Uterus (tissue), 4 donors: Measurements from ENCODE around the gene FAM229B. TPM values are rescaled to one million over a fixed set of nuclear protein-coding genes. Genes with fewer than 3 reads are reported as not detected.

Experiments used
- DNase-seq, 2 donors: peaks; one replicate each; pipeline ENCODE4 v3.0.0-alpha.2; 2019 to 2020
- H3K27ac ChIP-seq, 2 donors: fragments of 200-600 bp; sonication (generic); 1 replicate in 1 of 2; 2 replicates in 1 of 2; pipeline ENCODE4 v1.5.1; 2016 to 2018
- H3K27me3 ChIP-seq, 2 donors: fragments of 200-600 bp; sonication (generic); one replicate each; pipeline ENCODE4 v1.5.1; 2018 to 2019; ENCODE audit warnings: control low read depth in 1 of 2
- H3K36me3 ChIP-seq, 2 donors: fragments of 200-600 bp; sonication (generic); one replicate each; pipeline ENCODE4 v1.5.1; 2019; ENCODE audit warnings: control low read depth in 1 of 2
- H3K4me1 ChIP-seq, 2 donors: fragments of 200-600 bp; sonication (generic); one replicate each; pipeline ENCODE4 v1.5.1; 2018 to 2019; ENCODE audit warnings: control low read depth in 1 of 2
- H3K4me3 ChIP-seq, 2 donors: fragments of 200-600 bp; sonication (generic); 1 replicate in 1 of 2; 2 replicates in 1 of 2; pipeline ENCODE4 v1.5.1; 2018 to 2019; ENCODE audit warnings: mild to moderate bottlenecking in 1 of 2
- H3K9me3 ChIP-seq, 2 donors: fragments of 200-600 bp; sonication (generic); one replicate each; pipeline ENCODE4 v1.5.1; 2019; ENCODE audit warnings: control low read depth in 1 of 2
- POLR2A ChIP-seq, 2 donors: fragments of 450-650 bp; IDR thresholded peaks; one replicate each; pipeline ENCODE4 v1.6.1; 2016; ENCODE audit warnings: antibody characterized with exemption in 2 of 2, mild to moderate bottlenecking in 1 of 2, moderate library complexity in 1 of 2
- intact Hi-C: fragments of 100-400 bp; cut with DNase I; formaldehyde crosslinking; loops from one replicate; pipeline ENCODE4 v1.15.1; 2023; ENCODE audit warnings: low total_unique reads
- total RNA-seq, 4 donors: library from RNA; depleted of rRNA in 3 of 4; stranded (reverse); fragments of >200 nt in 3 of 4; gene quantifications; one replicate each; pipeline versions ENCODE4 v1.1.0 to v1.2.4, GENCODE V29; 2014 to 2023
- TF ChIP-seq, protein P1 (sequence below), 4 experiments: fragments of 200-600 bp in 2 of 4; fragments of 450-650 bp in 2 of 4; sonication (generic) in 2 of 4; IDR thresholded peaks; one replicate each; pipeline ENCODE4 v1.5.1; 2016 to 2019; ENCODE audit warnings: antibody characterized with exemption in 4 of 4, mild to moderate bottlenecking in 2 of 4, moderate library complexity in 1 of 4
- donor health status: DM: yes; HTN: yes; CAD: no.

The FAM229B gene
- total RNA-seq, 4 donors from 2014 or later, result 7.2 to 47.6 (median 34.4) TPM

DNA sequence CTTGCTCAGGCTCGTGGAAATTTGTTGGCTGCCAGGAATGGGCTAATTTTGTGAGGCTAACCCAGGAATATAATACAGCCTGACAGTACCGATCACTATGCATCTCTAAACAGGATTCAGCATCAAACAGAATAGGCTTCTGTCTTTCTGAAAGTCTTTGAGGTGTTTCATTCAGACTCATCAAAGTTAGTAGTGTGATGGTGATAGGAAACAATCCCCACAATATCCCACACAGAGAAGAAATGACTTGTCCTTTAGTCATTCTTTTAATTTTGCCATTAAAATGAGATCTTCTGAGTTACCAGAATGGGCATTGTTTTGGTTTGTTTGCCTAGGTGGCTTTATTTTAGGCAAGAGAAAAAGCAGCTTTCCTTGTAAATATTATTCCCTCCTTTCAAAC is 54.3 kb downstream of the FAM229B start:
- no peaks in the 10 kb centered on the region for H3K9me3 ChIP-seq
- H3K27ac ChIP-seq, result peak overlapping the region in 1 of 2 donors; percentile 95
- no peak for TF ChIP-seq POLR2A (IDR thresholded peaks at IDR 0.05)
- TF ChIP-seq, protein P1, sequence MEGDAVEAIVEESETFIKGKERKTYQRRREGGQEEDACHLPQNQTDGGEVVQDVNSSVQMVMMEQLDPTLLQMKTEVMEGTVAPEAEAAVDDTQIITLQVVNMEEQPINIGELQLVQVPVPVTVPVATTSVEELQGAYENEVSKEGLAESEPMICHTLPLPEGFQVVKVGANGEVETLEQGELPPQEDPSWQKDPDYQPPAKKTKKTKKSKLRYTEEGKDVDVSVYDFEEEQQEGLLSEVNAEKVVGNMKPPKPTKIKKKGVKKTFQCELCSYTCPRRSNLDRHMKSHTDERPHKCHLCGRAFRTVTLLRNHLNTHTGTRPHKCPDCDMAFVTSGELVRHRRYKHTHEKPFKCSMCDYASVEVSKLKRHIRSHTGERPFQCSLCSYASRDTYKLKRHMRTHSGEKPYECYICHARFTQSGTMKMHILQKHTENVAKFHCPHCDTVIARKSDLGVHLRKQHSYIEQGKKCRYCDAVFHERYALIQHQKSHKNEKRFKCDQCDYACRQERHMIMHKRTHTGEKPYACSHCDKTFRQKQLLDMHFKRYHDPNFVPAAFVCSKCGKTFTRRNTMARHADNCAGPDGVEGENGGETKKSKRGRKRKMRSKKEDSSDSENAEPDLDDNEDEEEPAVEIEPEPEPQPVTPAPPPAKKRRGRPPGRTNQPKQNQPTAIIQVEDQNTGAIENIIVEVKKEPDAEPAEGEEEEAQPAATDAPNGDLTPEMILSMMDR (IDR thresholded peaks at IDR 0.05), result no peak
- H3K27me3 ChIP-seq, result no peaks in the 10 kb centered on the region
- no peaks in the 10 kb centered on the region for H3K36me3 ChIP-seq
- no peak for DNase-seq
- intact Hi-C loops, result no loop called here
- no peaks in the 10 kb centered on the region for H3K4me1 ChIP-seq
- no peak overlapping the region for H3K4me3 ChIP-seq

DNA sequence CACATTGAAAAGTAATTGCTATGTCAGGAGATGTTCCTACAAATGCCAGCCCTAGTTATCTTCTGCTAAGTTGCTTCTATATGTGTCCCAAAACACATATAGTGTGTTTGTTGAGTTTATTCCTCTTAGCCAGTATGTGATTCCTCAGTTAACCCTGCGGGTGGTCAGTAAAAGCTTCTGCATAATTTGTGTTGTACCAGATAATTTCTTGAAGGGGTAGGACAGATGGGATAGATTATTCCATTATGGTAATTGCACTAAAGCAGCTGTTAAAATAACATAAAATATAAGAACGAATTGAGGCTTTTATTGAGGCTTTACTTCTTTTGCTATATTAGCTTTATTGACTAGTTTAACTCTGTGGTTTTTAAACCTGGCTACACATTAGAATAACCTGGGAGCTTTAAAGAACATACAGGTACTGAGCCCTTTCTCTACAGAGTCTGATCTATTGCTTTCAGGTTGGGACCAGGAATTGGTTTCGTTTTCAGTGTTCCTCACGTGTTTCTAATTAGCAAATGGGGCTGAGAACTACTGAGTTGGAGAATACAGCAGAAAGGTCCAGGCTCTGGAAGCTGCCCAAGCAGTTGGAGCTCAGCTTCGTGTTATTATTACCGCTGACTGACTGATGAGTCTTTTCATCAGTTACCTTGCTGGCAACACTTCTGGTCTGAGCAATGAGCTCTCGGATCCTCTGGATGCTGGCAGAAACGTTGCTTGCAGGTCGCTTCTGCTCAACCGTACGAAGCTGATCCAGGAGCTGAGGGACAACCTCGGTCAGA is 56.9 kb downstream of the FAM229B start:
- intact Hi-C loops, result no loop called here
- Histone ChIP-seq H3K36me3 (no peaks in the 10 kb centered on the region), H3K4me1 (no peaks in the 10 kb centered on the region), H3K9me3 (no peaks in the 10 kb centered on the region), H3K4me3 (no peak overlapping the region), H3K27ac (peak overlapping the region; percentile 67 to 95), H3K27me3 (no peaks in the 10 kb centered on the region)
- DNase-seq, result peak; percentile 49 to 72
- TF ChIP-seq POLR2A (IDR thresholded peaks at IDR 0.05), result no peak
- TF ChIP-seq, protein P1 (IDR thresholded peaks at IDR 0.05), result no peak

DNA sequence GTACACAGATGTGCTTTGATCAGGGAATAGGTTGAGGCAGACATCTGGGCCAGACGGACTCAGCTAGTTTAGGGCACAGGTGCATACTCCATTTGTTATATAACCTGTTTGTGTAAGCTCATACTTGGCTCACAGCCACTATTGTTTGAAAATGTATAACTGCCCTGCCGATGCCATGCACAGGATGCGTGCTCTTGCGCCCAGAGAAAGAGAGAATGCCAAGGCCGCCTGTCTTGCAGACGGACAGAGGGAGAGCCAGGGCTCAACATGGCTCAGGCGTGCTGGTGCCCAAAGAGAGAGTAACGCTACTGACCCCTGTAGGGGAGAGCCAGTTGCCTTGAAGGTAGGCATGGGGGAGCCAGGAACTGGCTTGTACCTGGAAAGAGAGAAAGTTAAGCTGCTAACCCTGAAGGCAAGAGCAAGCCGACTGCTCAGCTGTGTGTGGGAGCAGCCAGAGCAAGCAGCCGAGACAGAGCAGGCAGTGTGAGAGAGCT is 57.7 kb downstream of the FAM229B start:
- Histone ChIP-seq H3K4me3 (no peak overlapping the region), H3K9me3 (no peaks in the 10 kb centered on the region), H3K4me1 (no peaks in the 10 kb centered on the region), H3K36me3 (no peaks in the 10 kb centered on the region), H3K27me3 (no peaks in the 10 kb centered on the region), H3K27ac (peak overlapping the region; percentile 67 to 95)
- TF ChIP-seq, protein P1 (IDR thresholded peaks at IDR 0.05), result no peak
- no peak for TF ChIP-seq POLR2A (IDR thresholded peaks at IDR 0.05)
- DNase-seq, result peak in 1 of 2 donors; percentile 29
- intact Hi-C loops, result no loop called here

DNA sequence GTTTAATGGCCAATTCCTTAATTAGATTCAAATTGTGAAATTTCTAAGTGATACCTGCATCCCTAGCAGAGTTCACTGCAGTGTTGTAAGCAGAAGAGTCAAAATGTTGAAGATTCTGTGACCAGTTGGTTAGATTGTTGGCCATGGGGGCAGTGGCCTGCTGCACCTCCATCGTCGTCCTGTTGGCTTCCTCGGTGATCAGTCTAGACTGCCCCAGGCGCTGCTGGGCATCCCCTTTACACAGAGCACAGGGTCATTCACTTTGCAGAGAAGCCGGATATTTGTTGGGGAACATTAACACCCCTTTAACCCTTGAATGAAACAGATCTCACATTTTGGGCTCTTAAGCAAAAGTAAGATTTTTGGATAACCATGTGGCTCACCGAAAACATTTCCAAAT is 60.7 kb downstream of the FAM229B start:
- Histone ChIP-seq H3K4me1 (no peaks in the 10 kb centered on the region), H3K4me3 (no peak overlapping the region), H3K9me3 (no peaks in the 10 kb centered on the region), H3K36me3 (no peaks in the 10 kb centered on the region), H3K27me3 (no peaks in the 10 kb centered on the region), H3K27ac (peak overlapping the region; percentile 83 to 95)
- TF ChIP-seq, protein P1 (IDR thresholded peaks at IDR 0.05), result no peak
- TF ChIP-seq POLR2A (IDR thresholded peaks at IDR 0.05), result no peak
- intact Hi-C loops, result no loop called here
- DNase-seq, result no peak

DNA sequence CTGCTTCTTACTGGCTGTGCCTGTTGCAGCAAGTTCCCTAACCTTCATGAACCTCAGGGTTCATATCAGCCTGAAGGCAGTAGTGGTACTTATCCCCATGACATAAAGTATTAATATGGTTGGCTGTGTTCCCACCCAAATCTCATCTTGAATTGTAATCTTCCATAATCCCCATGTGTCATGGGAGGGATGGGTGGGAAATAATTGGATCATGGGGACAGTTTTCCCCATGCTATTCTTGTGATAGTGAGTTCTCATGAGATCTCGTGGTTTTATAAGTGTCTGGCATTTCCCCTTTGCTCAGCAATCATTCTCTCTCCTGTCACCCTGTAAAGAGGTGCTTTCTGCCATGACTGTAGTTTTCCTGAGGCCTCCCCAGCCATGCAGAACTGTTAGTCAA is 61.8 kb downstream of the FAM229B start:
- intact Hi-C loops, result no loop called here
- DNase-seq, result no peak
- H3K27me3 ChIP-seq, result no peaks in the 10 kb centered on the region
- H3K27ac ChIP-seq, result peak overlapping the region; percentile 83 to 95
- H3K9me3 ChIP-seq, result no peaks in the 10 kb centered on the region
- H3K4me1 ChIP-seq, result no peaks in the 10 kb centered on the region
- TF ChIP-seq POLR2A (IDR thresholded peaks at IDR 0.05), result no peak
- TF ChIP-seq, protein P1 (IDR thresholded peaks at IDR 0.05), result no peak
- H3K4me3 ChIP-seq, result no peak overlapping the region
- H3K36me3 ChIP-seq, result no peaks in the 10 kb centered on the region
